GM12878 (cell line): ENCODE data around the gene CMTM2.

Experiments
- POLR2A ChIP-seq: IDR thresholded peaks from 2 replicates; pipeline ENCODE4 v1.6.1; 2011; ENCODE audit warnings: low read depth, mild to moderate bottlenecking, low read length
- TF ChIP-seq, protein P1 (sequence below): IDR thresholded peaks from 2 replicates; pipeline ENCODE4 v1.6.1; 2012; ENCODE audit warnings: improper control_type of control experiment, low read depth, low read length; ENCODE audit not compliant: insufficient replicate concordance
- TF ChIP-seq, protein P2 (sequence below): IDR thresholded peaks from 2 replicates; pipeline ENCODE4 v1.6.1; 2012; ENCODE audit warnings: low read depth, low read length, improper control_type of control experiment

DNA sequence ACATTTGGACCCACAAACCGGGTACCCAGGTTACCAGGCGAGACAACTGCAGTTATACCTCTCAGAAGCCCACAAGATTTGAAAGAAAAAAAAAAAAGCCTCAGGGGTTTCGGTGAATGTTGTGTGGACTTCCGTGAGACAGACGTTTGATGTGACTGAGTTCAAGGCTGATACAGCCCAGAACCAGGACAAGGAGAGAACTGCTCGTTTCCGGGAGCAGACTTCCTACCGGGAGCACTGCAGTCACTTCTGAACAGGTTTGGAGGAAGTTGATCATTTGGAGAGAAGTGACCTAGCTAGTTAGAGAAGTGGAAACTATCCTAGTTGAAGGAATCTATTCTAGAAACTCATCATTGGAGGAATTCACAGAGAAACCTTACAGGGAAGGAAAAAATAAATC is 26.0 kb upstream of the CMTM2 start:
- TF ChIP-seq, protein P1, sequence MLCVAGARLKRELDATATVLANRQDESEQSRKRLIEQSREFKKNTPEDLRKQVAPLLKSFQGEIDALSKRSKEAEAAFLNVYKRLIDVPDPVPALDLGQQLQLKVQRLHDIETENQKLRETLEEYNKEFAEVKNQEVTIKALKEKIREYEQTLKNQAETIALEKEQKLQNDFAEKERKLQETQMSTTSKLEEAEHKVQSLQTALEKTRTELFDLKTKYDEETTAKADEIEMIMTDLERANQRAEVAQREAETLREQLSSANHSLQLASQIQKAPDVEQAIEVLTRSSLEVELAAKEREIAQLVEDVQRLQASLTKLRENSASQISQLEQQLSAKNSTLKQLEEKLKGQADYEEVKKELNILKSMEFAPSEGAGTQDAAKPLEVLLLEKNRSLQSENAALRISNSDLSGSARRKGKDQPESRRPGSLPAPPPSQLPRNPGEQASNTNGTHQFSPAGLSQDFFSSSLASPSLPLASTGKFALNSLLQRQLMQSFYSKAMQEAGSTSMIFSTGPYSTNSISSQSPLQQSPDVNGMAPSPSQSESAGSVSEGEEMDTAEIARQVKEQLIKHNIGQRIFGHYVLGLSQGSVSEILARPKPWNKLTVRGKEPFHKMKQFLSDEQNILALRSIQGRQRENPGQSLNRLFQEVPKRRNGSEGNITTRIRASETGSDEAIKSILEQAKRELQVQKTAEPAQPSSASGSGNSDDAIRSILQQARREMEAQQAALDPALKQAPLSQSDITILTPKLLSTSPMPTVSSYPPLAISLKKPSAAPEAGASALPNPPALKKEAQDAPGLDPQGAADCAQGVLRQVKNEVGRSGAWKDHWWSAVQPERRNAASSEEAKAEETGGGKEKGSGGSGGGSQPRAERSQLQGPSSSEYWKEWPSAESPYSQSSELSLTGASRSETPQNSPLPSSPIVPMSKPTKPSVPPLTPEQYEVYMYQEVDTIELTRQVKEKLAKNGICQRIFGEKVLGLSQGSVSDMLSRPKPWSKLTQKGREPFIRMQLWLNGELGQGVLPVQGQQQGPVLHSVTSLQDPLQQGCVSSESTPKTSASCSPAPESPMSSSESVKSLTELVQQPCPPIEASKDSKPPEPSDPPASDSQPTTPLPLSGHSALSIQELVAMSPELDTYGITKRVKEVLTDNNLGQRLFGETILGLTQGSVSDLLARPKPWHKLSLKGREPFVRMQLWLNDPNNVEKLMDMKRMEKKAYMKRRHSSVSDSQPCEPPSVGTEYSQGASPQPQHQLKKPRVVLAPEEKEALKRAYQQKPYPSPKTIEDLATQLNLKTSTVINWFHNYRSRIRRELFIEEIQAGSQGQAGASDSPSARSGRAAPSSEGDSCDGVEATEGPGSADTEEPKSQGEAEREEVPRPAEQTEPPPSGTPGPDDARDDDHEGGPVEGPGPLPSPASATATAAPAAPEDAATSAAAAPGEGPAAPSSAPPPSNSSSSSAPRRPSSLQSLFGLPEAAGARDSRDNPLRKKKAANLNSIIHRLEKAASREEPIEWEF = no peak
- TF ChIP-seq POLR2A = no peak
- TF ChIP-seq, protein P2, sequence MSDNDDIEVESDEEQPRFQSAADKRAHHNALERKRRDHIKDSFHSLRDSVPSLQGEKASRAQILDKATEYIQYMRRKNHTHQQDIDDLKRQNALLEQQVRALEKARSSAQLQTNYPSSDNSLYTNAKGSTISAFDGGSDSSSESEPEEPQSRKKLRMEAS = no peak
